ENCODE measurements around the gene MAD1L1. TPM values are rescaled to one million over a fixed set of nuclear protein-coding genes. Genes with fewer than 3 reads are reported as not detected.

Gene MAD1L1
- total RNA-seq, 4 donors from 2014 or later: 22.3 to 56.6 (median 35.0) TPM

- Histone ChIP-seq H3K27ac (peak overlapping the region in 2 of 4 donors; percentile 44 to 51), H3K36me3 (peaks cover 0 to 26% of the 10 kb centered on the region in 2 donors), H3K4me1 (peaks cover 0 to 12% (median 0%) of the 10 kb centered on the region in 3 donors), H3K4me3 (no peak overlapping the region), H3K27me3 (no peaks in the 10 kb centered on the region), H3K9me3 (no peaks in the 10 kb centered on the region)
- TF ChIP-seq POLR2A (IDR thresholded peaks at IDR 0.05): no peak
- peak in 1 of 4 experiments; percentile 12 for TF ChIP-seq CTCF (IDR thresholded peaks at IDR 0.05)
- peak; percentile 57 for ATAC-seq
- WGBS, 2 donors (ENCODE audit: low coverage in 1 of 2): 40 to 41% methylated on average over 2 to 13 of the region's 24 CpGs
Observed at GRCh38 chr7:2248984-2249694, 16.4 kb upstream of the MAD1L1 start.

- no peaks in the 10 kb centered on the region for H3K9me3 ChIP-seq
- no peaks in the 10 kb centered on the region for H3K27me3 ChIP-seq
- peaks cover 0 to 16% of the 10 kb centered on the region in 2 donors for H3K36me3 ChIP-seq
- no peak overlapping the region for H3K27ac ChIP-seq
- ATAC-seq: no peak
- peaks cover 0 to 22% (median 5%) of the 10 kb centered on the region in 3 donors for H3K4me1 ChIP-seq
- no peak overlapping the region for H3K4me3 ChIP-seq
- TF ChIP-seq EP300 (IDR thresholded peaks at IDR 0.05) (no peak), POLR2AphosphoS5 (IDR thresholded peaks at IDR 0.05) (no peak), CTCF (IDR thresholded peaks at IDR 0.05) (peak in 2 of 4 experiments; percentile 17 to 66)
- 70 to 80% methylated on average over 6 to 15 of the region's 36 CpGs for WGBS, 2 donors (ENCODE audit: low coverage in 1 of 2)
Observed at GRCh38 chr7:2247141-2247995, 14.6 kb upstream of the MAD1L1 start.

- TF ChIP-seq CTCF (IDR thresholded peaks at IDR 0.05): no peak
- no peak for TF ChIP-seq POLR2A (IDR thresholded peaks at IDR 0.05)
- TF ChIP-seq POLR2AphosphoS5 (IDR thresholded peaks at IDR 0.05): no peak
- TF ChIP-seq EP300 (IDR thresholded peaks at IDR 0.05): no peak
- peaks cover 0 to 31% (median 8%) of the 10 kb centered on the region in 3 donors for H3K4me1 ChIP-seq
- H3K36me3 ChIP-seq: peaks cover 0 to 16% of the 10 kb centered on the region in 2 donors
- no peak overlapping the region for H3K4me3 ChIP-seq
- H3K9me3 ChIP-seq: no peaks in the 10 kb centered on the region
- no peaks in the 10 kb centered on the region for H3K27me3 ChIP-seq
- no peak overlapping the region for H3K27ac ChIP-seq
- ATAC-seq: no peak
- 33 to 49% methylated on average over 7 of the region's 22 CpGs for WGBS, 2 donors (ENCODE audit: low coverage in 1 of 2)
Observed at GRCh38 chr7:2245883-2246675, 13.3 kb upstream of the MAD1L1 start.

- H3K36me3 ChIP-seq: peaks cover 0 to 17% of the 10 kb centered on the region in 2 donors
- peaks cover 0 to 43% (median 14%) of the 10 kb centered on the region in 3 donors for H3K4me1 ChIP-seq
- no peaks in the 10 kb centered on the region for H3K27me3 ChIP-seq
- no peak for TF ChIP-seq EP300 (IDR thresholded peaks at IDR 0.05)
- TF ChIP-seq POLR2AphosphoS5 (IDR thresholded peaks at IDR 0.05): no peak
- TF ChIP-seq POLR2A (IDR thresholded peaks at IDR 0.05): no peak
- no peak for TF ChIP-seq CTCF (IDR thresholded peaks at IDR 0.05)
- no peak overlapping the region for H3K27ac ChIP-seq
- H3K9me3 ChIP-seq: no peaks in the 10 kb centered on the region
- no peak for ATAC-seq
- WGBS, 2 donors (ENCODE audit: low coverage in 1 of 2): 86% methylated on average over 11 of the region's 25 CpGs; no CpG with 5 or more reads in 1 of the 2 donors
- no peak overlapping the region for H3K4me3 ChIP-seq
Observed at GRCh38 chr7:2244404-2244995, 11.8 kb upstream of the MAD1L1 start.
